Left renal cortex interstitium (tissue), 4 donors: ENCODE results near the gene FANCC. TPM values are rescaled to one million over a fixed set of nuclear protein-coding genes. Genes with fewer than 3 reads are reported as not detected.

Experiments used
- DNase-seq, 4 donors: peaks; one replicate each; pipeline ENCODE4 v3.0.0-alpha.2; 2013; ENCODE audit warnings: low read depth in 4 of 4, low spot score in 2 of 4, missing footprints in 1 of 4
- polyA plus RNA-seq, 4 donors: library from polyadenylated mRNA; unstranded; fragments of 120-200 nt; gene quantifications; one replicate each; pipeline ENCODE4 v1.2.1, GENCODE V29; 2013; ENCODE audit not compliant: insufficient read length in 4 of 4

The FANCC gene
- polyA plus RNA-seq, 4 donors: 21.2 to 26.8 (median 23.1) TPM

GRCh38 chr9:95055851-95056551, 261.5 kb downstream of the FANCC start:
- DNase-seq: no peak

- DNase-seq: no peak
Observed at GRCh38 chr9:95055334-95055850, 262.1 kb downstream of the FANCC start.

GRCh38 chr9:95053611-95054570, 263.6 kb downstream of the FANCC start:
- DNase-seq: no peak

- DNase-seq: no peak
Observed at GRCh38 chr9:95049761-95050160, 267.7 kb downstream of the FANCC start.

Other genes starting within 250 kb of the FANCC start
- 10 to 100 TPM; 27.6 to 43.0 (median 28.2) TPM for gene PTCH1, start 199.3 kb upstream of the FANCC start, polyA plus RNA-seq